ENCODE results near the gene HSD3B7.

DNA sequence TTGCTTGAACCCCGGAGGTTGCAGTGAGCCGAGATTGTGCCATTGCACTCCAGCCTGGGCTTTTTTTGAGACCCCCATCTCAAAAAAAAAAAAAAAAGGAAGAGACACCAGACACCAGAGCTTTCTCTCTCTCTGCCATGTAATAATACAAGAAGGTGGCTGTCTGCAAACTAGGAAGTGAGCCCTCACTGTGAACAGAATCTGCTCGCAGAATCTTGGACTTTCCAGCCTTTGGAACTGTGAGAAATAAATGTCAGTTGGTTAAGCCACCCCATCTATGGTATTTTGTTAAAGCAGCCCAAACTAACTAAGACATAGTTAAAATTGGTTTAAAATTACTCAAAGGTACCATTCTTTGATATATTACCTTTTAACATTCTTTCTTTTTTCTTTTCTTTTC lies 35.5 kb downstream of the HSD3B7 start:
- TF ChIP-seq POLR2A (IDR thresholded peaks at IDR 0.05) (no peak), CTCF (IDR thresholded peaks at IDR 0.05) (no peak)
